ENCODE measurements around the gene AKT3.

- TF ChIP-seq CTCF (conservative IDR thresholded peaks at IDR 0.05; ENCODE audit: low read length) (no peak), EZH2phosphoT487 (IDR thresholded peaks at IDR 0.05; ENCODE audit: borderline replicate concordance) (no peak)
These were observed 63.5 kb downstream of the AKT3 start for GRCh38 chr1:243786531-243786930.
